CD4-positive, alpha-beta T cell treated with Interleukin-6 at 100 ng/mL for 8 hours (primary cell): ENCODE results near the gene GLDN.

Experiments
- DNase-seq: peaks from one replicate; pipeline ENCODE4 v3.0.0-alpha.2; 2020; ENCODE audit warnings: mixed read lengths, low spot score

The GLDN gene

DNA sequence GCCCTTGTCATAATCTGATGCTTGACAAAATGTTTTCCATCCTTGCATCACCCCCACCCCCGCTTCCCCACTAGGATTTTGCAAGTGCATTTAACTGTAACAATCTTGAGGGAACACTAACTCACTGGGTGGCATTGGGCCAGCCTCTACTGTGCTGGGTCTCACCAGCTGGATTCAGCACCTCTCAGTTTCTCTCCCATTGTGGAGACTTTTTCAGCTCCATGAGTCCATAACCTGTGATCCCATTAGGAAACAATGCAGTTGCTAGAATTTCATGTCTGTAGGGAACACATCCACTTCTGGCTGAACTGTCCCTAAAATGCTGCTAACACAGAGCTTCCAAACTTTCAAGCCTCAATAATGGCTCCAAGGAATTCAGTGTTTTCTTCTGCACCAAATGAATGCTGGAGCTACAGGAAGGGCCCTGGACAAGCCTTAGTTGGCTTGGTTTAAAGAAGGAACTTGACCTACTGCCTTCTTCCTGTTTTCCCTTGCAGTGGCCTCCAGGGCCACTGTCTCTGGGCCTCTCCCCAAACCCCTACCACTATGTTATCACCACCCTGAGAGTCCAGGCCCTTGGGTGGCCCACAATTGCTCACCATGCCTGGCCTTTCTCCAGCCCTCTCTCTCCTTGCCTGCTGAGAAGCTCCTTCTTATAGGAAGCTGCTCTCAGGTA, 18.7 kb upstream of the GLDN start:
- DNase-seq: no peak

GRCh38 chr15:51323749-51324148, 17.7 kb upstream of the GLDN start:
- no peak for DNase-seq

GRCh38 chr15:51325167-51325566, 16.3 kb upstream of the GLDN start:
- no peak for DNase-seq

DNA sequence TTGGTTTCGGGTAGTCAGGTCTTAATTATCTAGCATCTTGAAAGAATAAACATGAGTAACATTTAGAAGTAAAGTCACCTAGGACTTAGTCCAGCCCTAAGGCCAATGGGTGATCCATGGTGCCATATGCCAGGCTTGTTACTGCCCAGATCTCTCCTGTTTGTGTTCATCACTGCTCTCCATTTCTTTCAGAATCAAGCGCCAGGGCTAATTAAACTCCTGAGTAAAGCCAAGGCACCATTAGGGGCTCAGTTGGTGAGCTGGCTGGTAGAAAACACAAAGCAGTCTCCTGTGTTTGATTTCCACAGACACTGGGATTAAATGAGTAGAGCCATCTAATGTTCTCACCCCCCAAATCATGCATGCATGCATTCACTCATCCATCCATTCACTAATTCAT, 14.4 kb upstream of the GLDN start:
- no peak for DNase-seq

- DNase-seq: no peak
Observed at GRCh38 chr15:51328926-51329325, 12.5 kb upstream of the GLDN start.

DNA sequence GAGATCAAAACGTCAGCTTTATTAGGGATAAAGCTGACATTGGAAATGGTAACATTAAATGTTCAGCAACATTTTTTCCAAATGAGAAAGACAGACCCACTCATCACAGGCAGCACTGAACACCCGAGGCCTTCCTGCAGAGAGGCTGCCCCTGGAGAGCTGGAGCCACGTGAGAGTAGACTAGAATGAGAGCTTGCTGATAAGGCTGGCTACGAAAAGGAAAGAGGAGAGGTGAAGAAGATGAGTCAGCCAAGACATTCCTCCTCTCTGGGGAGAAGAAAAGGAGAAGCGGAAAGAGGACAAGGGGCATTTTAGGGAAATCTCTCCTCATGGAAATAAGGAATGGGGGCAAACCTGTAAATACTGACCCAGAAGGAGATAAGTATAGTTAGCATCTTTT, 10.3 kb upstream of the GLDN start:
- DNase-seq: no peak

DNA sequence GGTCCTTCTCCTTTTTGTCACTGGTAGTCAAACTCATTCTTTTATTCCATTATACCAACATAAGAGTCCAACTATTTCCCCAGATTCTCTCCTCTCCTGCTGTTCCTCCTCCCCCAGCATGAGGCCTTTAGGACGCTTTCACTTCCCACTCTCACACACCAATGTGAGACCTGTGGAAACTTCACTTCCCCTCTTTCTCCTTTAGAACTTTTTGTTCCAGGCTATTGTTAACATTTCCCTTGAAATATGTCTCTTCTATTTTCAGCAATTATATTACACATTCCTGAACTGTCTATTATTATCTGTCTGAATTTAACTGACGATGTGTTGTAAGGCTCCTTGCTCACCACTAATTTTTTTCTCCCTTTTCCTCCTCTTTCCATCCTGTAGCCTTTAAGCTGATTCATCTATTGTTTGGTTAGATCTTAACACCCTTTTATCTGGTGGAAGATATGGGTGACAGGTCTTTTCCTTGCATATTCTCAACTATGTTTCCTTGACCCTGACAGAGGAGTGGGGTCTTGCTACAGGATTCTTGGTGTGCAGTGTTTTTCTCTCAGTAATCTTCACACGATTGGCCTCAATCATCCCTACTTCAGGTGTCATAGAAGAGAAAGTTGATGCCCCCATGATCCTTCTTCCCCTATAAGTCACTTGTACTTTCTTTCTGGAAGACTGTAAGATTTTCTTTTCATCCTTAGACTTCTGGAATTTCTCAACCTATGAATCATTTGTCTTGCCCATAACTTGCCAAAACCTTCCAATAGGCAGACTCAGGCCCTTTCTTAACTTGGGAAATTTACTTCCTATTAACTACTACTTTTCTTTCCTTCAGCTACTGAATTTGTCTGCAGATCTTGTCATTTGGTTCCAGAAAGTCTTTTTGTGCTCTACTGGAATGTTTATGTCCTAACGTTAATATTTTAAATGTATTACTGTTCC, 9.0 kb upstream of the GLDN start:
- DNase-seq: no peak

DNA sequence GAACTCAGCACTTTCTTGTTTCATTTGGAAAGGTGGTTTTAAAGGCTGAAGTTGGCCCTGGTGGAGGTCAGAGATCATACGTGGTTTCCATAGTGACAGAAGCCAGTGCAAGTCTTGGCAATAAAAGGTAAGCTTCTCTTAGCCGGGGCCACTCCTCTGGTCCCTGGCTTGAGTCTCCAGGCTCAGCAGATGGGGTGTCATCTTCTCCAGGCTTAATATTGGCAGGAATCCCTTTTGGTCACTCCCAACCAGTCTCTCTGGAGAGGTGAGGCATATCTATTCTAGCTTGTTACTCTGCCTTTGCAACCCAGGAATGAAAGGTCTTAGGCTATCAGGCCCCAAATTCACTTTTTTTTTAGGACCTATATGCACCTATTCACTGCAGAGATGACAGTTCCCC, 7.9 kb upstream of the GLDN start:
- DNase-seq: no peak

DNA sequence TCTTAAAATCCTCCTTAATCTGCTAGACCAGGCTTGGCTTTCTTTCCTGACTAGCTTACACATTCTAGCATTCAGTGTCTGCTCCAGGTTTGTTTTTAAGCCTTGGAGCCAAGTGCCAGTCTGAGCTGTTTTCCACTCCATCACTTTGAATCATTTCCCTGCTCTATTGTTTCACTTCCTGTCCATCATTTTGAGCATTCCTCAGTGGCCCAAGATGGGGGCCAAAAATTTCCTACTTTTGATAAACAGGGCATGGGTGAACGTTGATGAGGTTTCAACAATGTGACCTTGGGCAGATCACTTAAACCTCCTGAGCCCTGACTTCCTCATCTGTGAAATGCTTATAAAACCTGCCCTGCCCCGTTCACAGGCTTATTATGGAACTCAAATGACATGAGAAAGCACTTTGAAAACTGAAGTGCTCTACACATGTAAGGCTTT, 7.4 kb upstream of the GLDN start:
- DNase-seq: no peak

DNA sequence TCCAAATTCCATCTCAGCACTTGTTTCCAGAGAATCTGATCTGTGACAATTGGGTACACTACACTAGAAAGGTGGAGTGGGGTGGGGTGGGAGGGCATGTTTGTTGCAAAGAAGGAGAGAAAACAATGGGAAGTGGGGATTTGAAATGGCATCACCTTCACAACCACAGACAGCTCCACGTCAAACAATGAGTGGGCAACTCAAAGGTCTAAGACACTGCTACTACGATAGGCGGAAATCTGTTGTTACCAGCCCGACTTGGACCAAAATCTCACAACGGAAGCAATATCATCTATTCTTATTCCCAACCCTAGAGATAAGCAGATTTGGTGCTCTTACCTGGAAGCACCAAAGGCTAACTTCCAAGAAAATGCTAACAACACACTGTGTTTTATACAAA, 6.4 kb upstream of the GLDN start:
- no peak for DNase-seq

DNA sequence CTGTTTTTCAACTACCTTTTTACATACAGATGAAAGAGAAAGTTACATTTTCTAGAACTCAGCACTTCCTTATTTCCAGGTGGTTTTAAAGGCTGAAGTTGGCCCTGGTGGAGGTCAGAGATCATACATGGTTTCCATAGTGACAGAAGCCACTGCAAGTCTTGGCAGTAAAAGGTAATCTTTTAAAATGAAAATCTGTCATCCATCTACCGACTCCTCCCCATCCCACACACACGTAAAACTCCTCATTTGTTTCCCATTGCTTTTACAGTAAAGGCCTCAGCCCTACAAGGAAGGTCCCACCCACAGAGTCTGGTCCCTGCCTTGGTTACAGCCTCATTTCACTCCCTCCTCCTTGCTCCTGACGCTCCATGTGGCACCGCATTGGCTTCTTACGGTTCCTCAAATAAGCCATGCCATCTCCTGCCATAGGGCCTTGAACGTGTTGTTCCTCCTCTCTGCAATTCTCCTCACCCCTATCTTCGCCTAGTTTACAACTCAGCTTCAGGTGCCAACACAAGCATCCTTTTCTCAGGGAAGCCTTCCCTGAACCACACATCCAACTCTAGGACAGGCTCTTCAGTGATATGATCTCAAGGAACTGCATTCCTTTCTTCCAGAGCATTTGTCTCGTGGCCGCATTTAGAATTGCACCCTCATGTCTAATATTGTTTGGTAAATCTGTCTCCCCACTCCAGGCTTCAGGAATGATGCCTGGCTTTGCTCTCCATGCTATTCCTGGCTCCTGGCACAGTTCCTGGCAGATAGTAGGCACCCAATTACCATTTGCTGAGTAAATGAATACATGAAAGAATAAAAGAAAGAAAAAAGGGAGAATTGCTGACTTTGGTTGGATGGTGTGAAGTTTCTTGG, 5.7 kb upstream of the GLDN start:
- no peak for DNase-seq

DNA sequence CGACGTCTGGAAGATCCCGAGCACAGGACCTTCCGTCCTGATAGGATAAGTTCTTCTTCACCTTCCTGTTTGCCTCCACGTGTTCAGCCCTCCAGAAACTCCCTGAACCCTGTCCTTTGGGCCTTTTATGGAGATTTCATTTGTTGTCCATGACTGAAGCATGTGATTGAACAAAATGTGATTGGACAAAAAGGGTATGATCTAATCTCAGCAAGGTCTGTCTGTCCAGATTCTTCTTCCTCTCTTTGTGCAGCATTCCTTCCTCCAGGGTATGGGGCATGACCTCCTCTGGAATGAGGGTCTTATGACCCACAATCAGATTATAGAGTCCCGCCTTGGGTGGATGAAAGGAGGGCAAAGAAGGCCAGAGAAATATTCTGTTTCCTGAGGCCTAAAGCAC, 3.0 kb upstream of the GLDN start, which contains the start of gene CYP19A1:
CYP19A1 (minus strand) TSS at position 101 of the 400 bp plus-strand sequence. CDS start 95,684 bp downstream, outside the sequence.
- no peak for DNase-seq

GRCh38 chr15:51342227-51342999, 958 bp downstream of the GLDN start:
- DNase-seq: no peak

DNA sequence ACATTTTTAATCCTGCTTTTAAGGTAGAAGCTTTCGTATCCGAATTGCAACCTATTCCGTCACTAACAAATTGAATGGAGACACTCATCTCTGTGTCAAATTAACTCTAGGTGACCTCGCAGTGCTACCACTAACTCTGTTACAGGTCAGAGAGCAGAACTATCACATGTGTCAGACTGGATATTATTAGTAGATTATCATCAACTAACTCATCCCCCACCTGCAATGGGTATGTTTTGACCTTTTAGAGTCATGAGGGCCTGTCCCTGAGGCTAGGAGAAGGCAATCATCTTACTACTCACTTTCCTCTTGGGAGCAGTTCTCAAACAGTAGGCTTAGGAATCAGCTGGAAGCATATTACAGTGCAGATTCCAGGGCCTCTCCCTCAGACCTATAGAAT, 2.0 kb downstream of the GLDN start:
- DNase-seq: no peak

DNA sequence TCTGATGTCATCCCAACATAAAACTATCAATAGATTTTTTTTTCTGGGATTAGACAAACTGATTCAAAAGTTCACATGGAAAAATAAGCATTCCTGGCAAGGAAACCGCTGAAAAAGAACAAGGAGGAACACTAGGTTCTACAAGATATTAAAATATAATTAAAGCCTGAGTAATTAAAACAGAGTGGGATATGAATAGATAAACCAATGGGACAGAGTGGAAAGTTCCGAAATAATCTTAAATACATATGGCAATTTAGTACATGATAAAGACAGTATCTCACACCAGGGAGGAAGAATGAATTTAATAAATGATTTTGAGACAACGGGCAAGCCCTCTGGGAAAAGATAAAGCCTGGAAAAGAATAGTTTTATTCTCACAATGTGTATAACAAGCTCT, 4.7 kb downstream of the GLDN start:
- no peak for DNase-seq

DNA sequence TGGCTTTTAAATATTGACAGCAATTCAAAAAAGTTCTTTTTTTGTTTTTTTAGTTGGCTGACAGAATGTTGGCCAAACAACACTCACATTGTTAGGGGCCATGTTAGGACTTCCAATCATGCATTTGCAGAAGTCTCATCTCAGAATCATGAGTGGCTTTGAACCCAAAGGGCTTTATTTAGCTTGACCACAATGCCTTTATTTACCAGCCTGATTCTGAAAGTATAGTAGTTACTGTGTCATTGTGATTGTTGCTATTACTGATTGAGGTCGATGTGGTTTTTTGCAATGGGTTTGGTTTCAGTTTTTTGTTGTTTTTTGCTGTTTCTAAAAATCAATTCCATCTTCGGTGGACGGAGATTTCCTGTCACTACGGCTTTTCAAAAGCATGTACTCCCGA, 7.2 kb downstream of the GLDN start:
- DNase-seq: no peak

- no peak for DNase-seq
Observed at GRCh38 chr15:51349156-51349844, 7.8 kb downstream of the GLDN start.

DNA sequence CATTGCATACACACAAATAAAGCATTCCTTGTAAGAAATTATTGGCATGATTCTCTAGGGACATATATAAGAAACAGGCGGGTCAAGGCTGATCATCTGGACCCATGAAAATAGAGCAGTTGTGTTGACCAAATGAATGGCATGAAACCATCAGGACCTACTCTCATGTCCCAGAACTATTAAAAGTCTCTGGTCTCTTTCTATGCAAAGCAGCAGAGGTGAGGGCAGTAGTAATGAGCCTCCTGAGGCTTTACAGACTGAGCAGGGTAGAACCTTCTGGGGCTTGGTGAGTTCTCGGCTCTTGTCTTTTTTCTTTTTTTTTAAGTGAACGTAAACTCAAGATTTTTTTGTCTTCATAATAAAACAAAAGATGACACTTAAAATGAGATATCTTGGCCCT, 9.3 kb downstream of the GLDN start:
- no peak for DNase-seq

DNA sequence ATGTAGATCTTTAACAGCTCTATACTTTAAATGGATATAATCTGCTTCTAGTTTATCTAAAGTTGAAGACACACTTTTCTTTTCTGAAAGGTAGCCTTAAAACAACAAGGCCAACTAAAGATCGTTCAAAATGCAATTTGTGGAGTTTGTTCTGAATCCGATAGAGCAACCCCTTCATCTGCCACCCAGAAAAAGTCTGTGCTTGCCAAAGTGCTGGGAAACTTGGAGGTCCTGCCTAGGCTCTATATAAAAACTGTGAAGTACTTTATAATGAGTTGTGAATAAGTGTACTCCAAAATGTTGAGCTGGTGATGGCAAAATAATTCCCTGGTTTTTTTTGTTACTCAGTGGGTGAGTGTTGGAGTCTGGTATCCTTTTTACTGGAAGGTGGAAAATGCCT, 12.5 kb downstream of the GLDN start:
- DNase-seq: no peak

DNA sequence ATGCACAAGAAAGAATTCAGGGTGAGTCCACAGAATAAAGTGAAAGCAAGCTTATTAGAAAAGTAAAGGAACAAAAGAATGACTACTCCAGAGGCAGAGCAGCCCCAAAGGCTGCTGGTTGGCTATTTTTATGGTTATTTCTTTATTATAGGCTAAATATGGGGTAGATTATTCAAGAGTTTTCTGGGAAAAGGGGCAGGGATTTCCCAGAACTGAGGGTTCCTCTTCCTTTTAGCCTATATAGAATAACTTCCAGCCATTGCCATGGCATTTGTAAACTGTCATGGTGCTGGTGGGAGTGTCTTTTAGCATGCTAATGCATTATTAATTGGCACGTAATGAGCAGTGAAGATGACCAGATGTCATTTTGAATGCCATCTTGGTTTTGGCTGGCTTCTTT, 13.6 kb downstream of the GLDN start:
- no peak for DNase-seq

- no peak for DNase-seq
Observed at GRCh38 chr15:51356147-51356546, 14.7 kb downstream of the GLDN start.
